Left ventricle myocardium inferior (tissue), 1 donor: ENCODE results near the gene MEF2A. TPM values are rescaled to one million over a fixed set of nuclear protein-coding genes. Genes with fewer than 3 reads are reported as not detected.
"Not testable (repeated sequence)": the region's sequence is repeated elsewhere in the genome, so short reads cannot be mapped to it uniquely, and the experiment has no call there.

Experiments
- DNase-seq: peaks from one replicate; pipeline ENCODE4 v3.0.0-alpha.2; 2020
- H3K27ac ChIP-seq: fragments of 200-600 bp; replicated peaks from 2 replicates; pipeline ENCODE4 v1.8.0; 2021
- H3K27me3 ChIP-seq: fragments of 200-600 bp; 2 replicates; pipeline ENCODE4 v1.8.0; 2021; ENCODE audit warnings: low read depth
- H3K36me3 ChIP-seq: fragments of 200-600 bp; 2 replicates; pipeline ENCODE4 v1.8.0; 2021
- H3K4me1 ChIP-seq: fragments of 200-600 bp; 2 replicates; pipeline ENCODE4 v1.8.0; 2021
- H3K4me3 ChIP-seq: fragments of 200-600 bp; 2 replicates; pipeline ENCODE4 v1.8.0; 2021; ENCODE audit warnings: mild to moderate bottlenecking, moderate library complexity
- H3K9me3 ChIP-seq: fragments of 200-600 bp; replicated peaks from 2 replicates; pipeline ENCODE4 v1.8.0; 2021
- intact Hi-C: fragments of 100-400 bp; cut with micrococcal nuclease; formaldehyde crosslinking; loops from one replicate; pipeline ENCODE4 v1.11.0; 2022
- long read RNA-seq: library from polyadenylated mRNA; unstranded; transcript quantifications from one replicate; pipeline ENCODE4 v2.0.0, GENCODE V29; 2021
- total RNA-seq: library from RNA; stranded (reverse); fragmentation: NEBNext Ultra II Directional; extraction: Animal tissue kit (Norgen Biotek cat#: 25700); gene quantifications from one replicate; pipeline ENCODE4 v1.2.1, GENCODE V29; 2021
- TF ChIP-seq, protein P1 (sequence below): fragments of 200-600 bp; IDR thresholded peaks from 2 replicates; pipeline ENCODE4 v1.8.0; 2021; ENCODE audit warnings: antibody characterized with exemption, mild to moderate bottlenecking, borderline replicate concordance
- donor health status: DM: no; HTN: yes; CAD: no; lungs with severe emphysema.

Gene MEF2A
- total RNA-seq = 152 TPM
- long read RNA-seq, full-length matches to known transcripts = 73 of 267 reads
- long read RNA-seq, partial matches to known transcripts = 54 of 267 reads
- long read RNA-seq, other reads (novel, unspliced or antisense) = 140 of 267 reads

DNA sequence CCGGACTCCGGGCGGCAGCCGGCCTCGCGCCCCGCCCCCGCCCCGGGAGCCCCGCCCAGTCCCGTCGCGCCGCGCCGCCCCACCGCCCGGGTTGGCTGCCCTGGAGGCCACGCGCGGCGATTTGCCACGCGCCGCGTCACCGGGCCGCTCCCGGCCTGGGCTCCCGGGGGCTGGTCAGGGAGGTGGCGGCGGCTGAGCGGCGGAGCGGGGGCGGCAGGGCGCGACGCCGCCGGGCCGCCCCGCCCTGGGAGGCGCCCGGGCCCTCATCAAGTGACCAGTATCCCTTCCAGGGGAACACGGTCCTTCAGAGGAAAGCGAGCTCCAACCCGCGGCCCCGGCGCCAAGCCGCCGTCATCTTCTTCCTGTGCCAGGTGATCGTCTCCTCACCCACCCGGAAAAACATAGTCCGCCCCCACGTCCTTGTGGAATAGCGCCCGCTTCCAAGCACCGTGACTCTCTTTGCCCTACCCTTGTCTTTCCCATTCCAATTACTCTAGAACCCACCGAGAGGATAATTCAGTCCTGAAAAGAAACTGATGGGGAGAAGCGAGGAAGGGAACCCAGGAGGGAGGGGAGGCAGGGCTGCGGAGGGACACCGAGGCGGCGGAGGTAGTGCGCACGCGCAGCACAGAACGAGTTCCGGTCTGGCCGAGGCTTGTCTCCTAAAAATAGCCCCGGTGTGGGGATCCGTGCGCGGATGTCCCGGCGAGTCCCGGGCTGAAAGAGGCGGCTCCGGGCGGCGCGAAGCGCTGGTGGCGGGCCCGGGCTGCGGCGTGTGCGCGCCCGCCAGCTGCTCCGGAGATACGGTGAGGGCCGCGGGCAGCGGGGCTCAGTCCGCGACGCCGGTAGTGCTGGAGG is at the start of gene MEF2A:
MEF2A (plus strand) TSS at position 686 of the 858 bp plus-strand sequence. CDS start 67,136 bp downstream, outside the sequence.
- H3K9me3 ChIP-seq = no peaks in the 10 kb centered on the region
- H3K27me3 ChIP-seq = no peaks in the 10 kb centered on the region
- peak; percentile 97 for DNase-seq
- TF ChIP-seq, protein P1, sequence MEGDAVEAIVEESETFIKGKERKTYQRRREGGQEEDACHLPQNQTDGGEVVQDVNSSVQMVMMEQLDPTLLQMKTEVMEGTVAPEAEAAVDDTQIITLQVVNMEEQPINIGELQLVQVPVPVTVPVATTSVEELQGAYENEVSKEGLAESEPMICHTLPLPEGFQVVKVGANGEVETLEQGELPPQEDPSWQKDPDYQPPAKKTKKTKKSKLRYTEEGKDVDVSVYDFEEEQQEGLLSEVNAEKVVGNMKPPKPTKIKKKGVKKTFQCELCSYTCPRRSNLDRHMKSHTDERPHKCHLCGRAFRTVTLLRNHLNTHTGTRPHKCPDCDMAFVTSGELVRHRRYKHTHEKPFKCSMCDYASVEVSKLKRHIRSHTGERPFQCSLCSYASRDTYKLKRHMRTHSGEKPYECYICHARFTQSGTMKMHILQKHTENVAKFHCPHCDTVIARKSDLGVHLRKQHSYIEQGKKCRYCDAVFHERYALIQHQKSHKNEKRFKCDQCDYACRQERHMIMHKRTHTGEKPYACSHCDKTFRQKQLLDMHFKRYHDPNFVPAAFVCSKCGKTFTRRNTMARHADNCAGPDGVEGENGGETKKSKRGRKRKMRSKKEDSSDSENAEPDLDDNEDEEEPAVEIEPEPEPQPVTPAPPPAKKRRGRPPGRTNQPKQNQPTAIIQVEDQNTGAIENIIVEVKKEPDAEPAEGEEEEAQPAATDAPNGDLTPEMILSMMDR = no peak
- peaks cover 56% of the 10 kb centered on the region for H3K4me1 ChIP-seq
- H3K27ac ChIP-seq = peak within 1 kb of the TSS; percentile 100
- peak within 1 kb of the TSS; percentile 83 for H3K4me3 ChIP-seq
- no peaks in the 10 kb centered on the region for H3K36me3 ChIP-seq
- intact Hi-C loops = loop anchor here (10.0 kb wide), 1 partner anchor 139 kb away; no protein-coding TSS in a partner anchor

DNA sequence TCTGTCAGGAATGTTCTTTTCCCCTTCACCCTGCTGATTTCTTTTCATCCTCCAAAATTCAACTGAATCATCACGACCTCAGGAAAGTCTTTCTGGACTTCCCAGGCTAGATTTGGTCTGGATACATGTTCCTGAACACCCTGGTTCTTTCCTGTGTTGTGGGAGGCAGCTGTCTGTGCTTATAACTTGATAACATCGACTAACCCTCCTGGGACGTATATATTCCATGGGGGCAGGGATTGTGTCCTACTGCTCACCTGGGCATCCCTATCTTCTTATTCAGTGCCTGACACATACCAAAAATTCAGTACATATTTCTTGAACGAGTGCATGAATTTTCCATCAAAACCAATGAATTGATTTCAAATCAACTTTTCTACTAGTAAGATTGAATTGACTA is 47.6 kb upstream of the MEF2A start:
- H3K9me3 ChIP-seq = peaks cover 2% of the 10 kb centered on the region
- intact Hi-C loops = no loop called here

DNA sequence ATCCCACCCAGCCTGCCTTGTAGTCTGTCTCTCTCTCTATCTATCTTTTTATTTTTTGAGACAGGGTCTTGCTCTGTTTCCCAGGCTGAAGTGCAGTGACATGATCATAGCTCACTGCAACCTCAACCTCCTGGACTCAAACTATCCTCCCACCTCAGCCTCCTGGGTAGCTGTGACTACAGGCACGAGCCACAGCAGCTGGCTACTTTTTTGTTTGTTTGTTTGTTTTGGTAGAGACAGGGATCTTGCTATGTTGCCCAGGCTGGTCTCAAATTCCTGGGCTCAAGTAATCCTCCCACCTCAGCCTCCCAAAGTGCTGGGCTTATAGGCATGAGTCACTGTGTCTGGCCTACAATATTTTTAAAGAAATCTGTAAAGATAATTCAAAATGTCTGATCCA is 46.4 kb upstream of the MEF2A start:
- DNase-seq, intact Hi-C loops, H3K4me1 ChIP-seq, H3K36me3 ChIP-seq, H3K27ac ChIP-seq, H3K9me3 ChIP-seq, H3K27me3 ChIP-seq, H3K4me3 ChIP-seq: not testable (repeated sequence)

More for the DNA sequence above, 47.6 kb upstream of the MEF2A start:
- Histone ChIP-seq H3K27ac (no peak overlapping the region), H3K36me3 (no peaks in the 10 kb centered on the region), H3K4me1 (no peaks in the 10 kb centered on the region), H3K27me3 (no peaks in the 10 kb centered on the region), H3K4me3 (no peak overlapping the region)
- TF ChIP-seq, protein P1 = no peak
- no peak for DNase-seq

DNA sequence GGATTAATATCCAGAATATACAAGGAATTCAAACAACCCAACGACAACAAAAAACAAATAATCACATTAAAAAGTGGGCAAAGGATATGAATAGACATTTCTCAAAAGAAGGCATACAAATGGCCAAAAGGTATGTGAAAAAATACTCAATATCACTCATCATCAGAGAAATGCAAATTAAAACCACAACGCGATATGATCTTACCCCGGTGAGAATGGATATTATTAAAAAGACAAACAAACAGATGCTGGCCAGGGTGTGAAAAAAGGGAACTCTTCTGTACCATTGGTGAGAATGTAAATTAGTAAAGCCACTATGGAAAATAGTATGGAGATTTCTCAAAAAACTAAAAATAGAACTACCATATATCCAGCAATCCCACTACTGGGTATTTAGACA is 43.5 kb upstream of the MEF2A start:
- Histone ChIP-seq H3K9me3 (no peaks in the 10 kb centered on the region), H3K27ac (no peak overlapping the region), H3K27me3 (no peaks in the 10 kb centered on the region), H3K4me1 (no peaks in the 10 kb centered on the region), H3K36me3 (no peaks in the 10 kb centered on the region), H3K4me3 (no peak overlapping the region)
- no peak for DNase-seq
- intact Hi-C loops = no loop called here
- TF ChIP-seq, protein P1 = no peak

DNA sequence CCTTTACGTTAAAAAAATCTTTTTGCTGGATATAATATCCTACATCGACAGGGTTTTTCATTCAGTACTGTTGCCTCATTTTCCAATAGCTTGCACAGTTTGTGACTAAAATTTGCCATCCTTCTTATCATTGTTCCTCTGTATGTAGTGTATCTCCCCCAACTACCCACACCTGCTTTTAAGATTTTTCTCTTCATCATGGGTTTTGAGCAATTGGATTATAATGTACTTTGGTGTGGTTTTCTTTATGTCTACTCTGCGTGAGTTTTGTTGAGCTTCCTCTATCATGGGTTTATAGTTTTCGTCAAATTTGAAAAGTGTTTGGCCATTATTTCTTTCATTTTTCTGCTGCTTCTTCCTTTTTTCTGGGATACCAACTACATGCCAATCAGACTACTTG is 39.6 kb upstream of the MEF2A start:
- no peaks in the 10 kb centered on the region for H3K36me3 ChIP-seq
- H3K27me3 ChIP-seq = no peaks in the 10 kb centered on the region
- no peak for DNase-seq
- TF ChIP-seq, protein P1 = no peak
- no peak overlapping the region for H3K4me3 ChIP-seq
- peaks cover 15% of the 10 kb centered on the region for H3K9me3 ChIP-seq
- intact Hi-C loops = no loop called here
- no peaks in the 10 kb centered on the region for H3K4me1 ChIP-seq
- no peak overlapping the region for H3K27ac ChIP-seq

DNA sequence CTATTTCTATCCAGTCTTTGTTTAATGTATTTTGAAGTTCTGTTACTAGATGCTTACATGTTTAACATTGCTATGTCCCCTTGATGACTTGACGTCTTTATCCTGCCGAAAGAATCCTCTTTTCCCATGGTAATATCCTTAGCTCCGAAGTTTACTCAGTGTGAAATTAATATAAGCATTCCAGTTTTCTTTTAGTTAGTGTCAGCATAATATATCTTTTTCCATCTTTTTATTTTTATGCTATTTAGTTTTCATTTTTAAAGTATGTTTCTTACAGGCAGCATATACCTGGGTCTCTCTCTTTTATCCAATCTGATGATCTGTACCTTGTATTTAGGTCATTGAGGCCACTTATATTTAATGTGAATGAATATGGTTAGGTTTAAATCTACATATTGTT is 39.1 kb upstream of the MEF2A start:
- TF ChIP-seq, protein P1 = no peak
- H3K27me3 ChIP-seq = no peaks in the 10 kb centered on the region
- H3K36me3 ChIP-seq = no peaks in the 10 kb centered on the region
- no peaks in the 10 kb centered on the region for H3K4me1 ChIP-seq
- no peak for DNase-seq
- no peak overlapping the region for H3K27ac ChIP-seq
- peaks cover 15% of the 10 kb centered on the region for H3K9me3 ChIP-seq
- H3K4me3 ChIP-seq = no peak overlapping the region
- intact Hi-C loops = no loop called here
